Adrenal gland (tissue), 5 donors: Measurements from ENCODE around the gene SNN.

Experiments
- POLR2A ChIP-seq, 2 donors: fragments of 450-650 bp; IDR thresholded peaks; one replicate each; pipeline ENCODE4 v1.6.1; 2017; ENCODE audit warnings: antibody characterized with exemption in 2 of 2, mild to moderate bottlenecking in 2 of 2, moderate library complexity in 1 of 2
- TF ChIP-seq, protein P1 (sequence below), 6 experiments: fragments of 450-650 bp in 4 of 6; fragments of 200-600 bp in 2 of 6; sonication (generic) in 1 of 6; IDR thresholded peaks; 1 replicate in 5 of 6; 2 replicates in 1 of 6; pipeline versions ENCODE4 v1.5.1 to v1.8.0; 2016 to 2021; ENCODE audit warnings: antibody characterized with exemption in 6 of 6, mild to moderate bottlenecking in 2 of 6, moderate library complexity in 1 of 6
- donor health status: DM: no; HTN: no; CAD: no.

- TF ChIP-seq, protein P1, sequence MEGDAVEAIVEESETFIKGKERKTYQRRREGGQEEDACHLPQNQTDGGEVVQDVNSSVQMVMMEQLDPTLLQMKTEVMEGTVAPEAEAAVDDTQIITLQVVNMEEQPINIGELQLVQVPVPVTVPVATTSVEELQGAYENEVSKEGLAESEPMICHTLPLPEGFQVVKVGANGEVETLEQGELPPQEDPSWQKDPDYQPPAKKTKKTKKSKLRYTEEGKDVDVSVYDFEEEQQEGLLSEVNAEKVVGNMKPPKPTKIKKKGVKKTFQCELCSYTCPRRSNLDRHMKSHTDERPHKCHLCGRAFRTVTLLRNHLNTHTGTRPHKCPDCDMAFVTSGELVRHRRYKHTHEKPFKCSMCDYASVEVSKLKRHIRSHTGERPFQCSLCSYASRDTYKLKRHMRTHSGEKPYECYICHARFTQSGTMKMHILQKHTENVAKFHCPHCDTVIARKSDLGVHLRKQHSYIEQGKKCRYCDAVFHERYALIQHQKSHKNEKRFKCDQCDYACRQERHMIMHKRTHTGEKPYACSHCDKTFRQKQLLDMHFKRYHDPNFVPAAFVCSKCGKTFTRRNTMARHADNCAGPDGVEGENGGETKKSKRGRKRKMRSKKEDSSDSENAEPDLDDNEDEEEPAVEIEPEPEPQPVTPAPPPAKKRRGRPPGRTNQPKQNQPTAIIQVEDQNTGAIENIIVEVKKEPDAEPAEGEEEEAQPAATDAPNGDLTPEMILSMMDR (IDR thresholded peaks at IDR 0.05) = no peak
- TF ChIP-seq POLR2A (IDR thresholded peaks at IDR 0.05) = no peak
Observed at GRCh38 chr16:11626657-11627291, 41.5 kb upstream of the SNN start.
